GM18526 (cell line): Measurements from ENCODE around the gene C2.

Experiments
- POLR2A ChIP-seq: IDR thresholded peaks from 3 replicates; pipeline ENCODE4 v1.6.1; 2011; ENCODE audit not compliant: insufficient read length; ENCODE audit errors: extremely low read depth

C2 gene

GRCh38 chr6:31961616-31962015, 34.1 kb downstream of the C2 start:
- TF ChIP-seq POLR2A = no peak

- TF ChIP-seq POLR2A = no peak
These were observed 36.4 kb downstream of the C2 start for GRCh38 chr6:31963921-31964320.

DNA sequence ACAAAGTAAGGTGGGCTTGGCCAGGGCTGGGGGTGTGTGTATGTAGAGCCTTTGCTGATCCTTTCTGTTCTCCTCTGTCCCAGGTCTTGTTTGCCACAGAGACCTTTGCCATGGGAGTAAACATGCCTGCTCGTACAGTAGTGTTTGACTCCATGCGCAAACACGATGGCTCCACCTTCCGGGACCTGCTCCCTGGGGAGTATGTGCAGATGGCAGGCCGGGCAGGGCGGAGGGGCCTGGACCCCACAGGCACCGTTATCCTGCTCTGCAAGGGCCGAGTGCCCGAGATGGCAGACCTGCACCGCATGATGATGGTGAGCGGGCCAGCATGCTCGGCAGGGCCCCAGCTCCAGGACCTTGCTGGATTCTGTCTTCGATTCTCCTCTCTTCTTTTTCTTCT, 38.2 kb downstream of the C2 start:
- no peak for TF ChIP-seq POLR2A

GRCh38 chr6:31966506-31966905, 39.0 kb downstream of the C2 start:
- TF ChIP-seq POLR2A = no peak

DNA sequence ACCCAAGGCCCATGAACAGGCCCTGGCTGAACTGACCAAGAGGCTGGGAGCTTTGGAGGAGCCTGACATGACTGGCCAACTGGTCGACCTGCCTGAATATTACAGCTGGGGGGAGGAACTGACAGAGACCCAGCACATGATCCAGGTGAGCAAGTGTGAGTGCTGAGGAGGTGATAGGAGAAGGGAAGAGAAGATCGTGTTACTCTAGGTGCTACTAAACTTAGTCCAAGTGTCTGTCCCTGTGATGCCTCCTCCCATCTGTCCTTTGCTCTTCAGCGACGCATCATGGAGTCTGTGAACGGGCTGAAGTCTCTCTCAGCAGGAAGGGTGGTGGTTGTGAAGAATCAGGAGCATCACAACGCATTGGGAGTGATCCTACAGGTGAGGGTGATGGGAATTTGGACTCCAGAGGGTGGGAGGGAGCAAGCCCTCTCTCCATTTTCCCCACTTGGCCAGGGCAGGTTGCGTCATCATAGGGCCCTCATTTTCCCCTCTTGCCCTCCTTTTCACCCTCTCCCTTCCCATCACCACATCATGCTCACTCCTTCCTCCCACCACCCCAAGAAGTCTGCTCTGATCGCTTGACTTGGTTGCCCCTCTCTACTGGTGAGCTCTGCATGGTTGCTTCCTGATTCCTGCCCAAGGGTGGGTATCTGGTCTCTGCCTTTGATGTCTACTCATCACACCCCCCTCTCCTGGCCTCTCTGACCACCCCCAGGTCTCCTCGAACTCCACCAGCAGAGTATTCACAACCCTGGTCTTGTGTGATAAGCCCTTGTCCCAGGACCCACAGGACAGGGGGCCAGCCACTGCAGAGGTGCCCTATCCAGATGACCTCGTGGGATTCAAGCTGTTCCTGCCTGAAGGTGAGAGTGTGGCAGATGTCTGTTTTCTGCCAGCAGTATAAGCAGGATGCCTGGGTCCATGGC, 39.7 kb downstream of the C2 start:
- no peak for TF ChIP-seq POLR2A

DNA sequence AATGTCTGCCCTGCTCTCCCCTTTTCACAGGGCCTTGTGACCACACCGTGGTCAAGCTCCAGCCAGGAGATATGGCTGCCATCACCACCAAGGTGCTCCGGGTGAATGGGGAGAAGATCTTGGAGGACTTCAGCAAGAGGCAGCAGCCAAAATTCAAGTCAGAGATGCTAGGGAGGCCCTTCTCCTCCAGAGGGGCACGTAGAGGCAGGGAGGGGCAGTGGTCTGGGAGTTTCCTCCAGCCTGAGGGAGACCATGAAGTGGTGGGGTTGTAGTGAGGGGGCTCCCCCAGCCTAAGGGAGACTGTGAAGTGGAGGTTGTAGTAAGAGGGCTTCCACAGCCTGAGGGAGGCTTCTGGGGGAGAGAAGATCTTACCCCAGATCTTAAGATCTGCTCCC, 40.4 kb downstream of the C2 start:
- TF ChIP-seq POLR2A = no peak

DNA sequence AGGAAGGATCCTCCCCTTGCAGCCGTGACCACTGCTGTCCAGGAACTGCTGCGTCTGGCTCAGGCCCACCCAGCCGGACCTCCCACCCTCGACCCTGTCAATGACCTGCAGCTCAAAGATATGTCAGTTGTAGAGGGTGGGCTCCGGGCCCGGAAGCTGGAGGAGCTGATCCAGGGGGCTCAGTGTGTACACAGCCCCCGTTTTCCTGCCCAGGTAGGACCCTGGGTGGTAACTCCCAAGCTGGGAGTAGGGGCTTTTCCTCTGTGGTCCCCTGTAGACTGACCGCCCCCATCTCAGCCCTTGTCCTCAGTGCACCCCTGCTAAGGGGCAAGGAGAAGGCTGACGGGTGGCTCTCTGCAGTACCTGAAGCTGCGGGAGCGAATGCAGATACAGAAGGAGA, 40.8 kb downstream of the C2 start:
- no peak for TF ChIP-seq POLR2A

DNA sequence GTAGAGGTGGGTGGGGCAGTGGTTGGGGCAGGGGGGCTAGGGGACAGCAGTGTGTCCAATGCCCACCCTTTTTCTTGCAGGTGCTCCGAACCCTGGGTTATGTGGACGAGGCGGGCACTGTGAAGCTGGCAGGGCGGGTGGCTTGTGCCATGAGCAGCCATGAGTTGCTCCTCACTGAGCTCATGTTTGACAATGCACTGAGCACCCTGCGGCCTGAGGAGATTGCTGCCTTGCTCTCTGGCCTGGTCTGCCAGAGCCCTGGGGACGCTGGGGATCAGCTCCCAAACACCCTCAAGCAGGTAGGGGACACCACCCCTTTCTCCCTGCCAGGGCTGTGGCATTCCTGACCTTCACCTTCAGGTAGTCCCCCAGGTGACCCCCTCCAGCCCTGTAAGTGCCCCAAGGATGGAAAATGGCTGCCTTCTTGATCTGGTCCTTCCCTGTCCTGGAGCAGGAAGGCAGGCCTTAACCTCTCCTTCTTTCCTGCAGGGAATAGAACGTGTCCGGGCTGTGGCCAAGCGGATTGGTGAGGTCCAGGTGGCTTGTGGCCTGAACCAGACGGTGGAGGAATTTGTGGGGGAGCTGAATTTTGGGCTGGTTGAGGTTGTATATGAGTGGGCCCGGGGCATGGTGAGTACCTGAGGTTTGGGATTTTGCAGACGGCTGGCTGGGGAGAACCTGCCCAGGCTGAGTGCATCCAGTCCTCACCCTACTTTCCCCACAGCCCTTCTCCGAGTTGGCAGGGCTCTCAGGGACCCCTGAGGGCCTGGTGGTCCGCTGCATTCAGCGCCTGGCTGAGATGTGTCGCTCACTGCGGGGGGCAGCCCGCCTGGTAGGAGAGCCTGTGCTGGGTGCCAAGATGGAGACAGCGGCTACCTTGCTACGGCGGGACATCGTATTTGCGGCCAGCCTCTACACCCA, 41.5 kb downstream of the C2 start:
- no peak for TF ChIP-seq POLR2A

GRCh38 chr6:31969712-31970603, 42.4 kb downstream of the C2 start:
- TF ChIP-seq POLR2A = no peak

DNA sequence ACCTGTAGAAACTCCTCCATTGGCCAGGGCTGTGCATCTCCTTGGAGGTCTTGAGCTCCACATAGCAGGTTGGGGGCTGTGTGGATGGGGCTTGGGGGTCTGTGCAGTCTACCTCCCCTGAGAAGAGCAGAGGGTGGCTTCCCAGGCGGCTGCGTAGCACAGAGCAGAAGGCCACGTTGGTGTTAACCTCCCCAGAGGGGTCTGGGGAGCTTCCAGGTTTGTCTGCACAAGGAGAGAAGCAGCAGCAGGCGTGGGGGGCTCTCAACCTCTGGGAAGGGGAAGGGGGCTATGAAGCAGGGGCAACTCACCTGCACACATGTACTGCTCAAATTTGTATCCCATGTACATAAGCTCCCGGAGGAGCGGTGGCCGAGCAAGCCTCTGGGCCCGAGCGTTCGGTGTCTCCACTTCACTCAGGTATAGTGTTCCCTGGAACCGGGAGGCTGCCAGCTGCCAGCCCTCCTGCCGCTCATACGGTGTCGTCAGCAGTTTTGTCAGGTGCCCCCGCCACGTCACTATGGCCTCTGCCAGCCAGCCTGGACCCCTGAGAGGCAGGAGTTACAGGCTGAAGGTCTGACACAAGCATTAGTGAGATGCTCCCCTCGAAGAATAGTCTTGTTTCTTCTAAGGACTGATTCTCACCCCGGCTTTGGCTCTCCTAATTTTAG, 43.2 kb downstream of the C2 start:
- no peak for TF ChIP-seq POLR2A

DNA sequence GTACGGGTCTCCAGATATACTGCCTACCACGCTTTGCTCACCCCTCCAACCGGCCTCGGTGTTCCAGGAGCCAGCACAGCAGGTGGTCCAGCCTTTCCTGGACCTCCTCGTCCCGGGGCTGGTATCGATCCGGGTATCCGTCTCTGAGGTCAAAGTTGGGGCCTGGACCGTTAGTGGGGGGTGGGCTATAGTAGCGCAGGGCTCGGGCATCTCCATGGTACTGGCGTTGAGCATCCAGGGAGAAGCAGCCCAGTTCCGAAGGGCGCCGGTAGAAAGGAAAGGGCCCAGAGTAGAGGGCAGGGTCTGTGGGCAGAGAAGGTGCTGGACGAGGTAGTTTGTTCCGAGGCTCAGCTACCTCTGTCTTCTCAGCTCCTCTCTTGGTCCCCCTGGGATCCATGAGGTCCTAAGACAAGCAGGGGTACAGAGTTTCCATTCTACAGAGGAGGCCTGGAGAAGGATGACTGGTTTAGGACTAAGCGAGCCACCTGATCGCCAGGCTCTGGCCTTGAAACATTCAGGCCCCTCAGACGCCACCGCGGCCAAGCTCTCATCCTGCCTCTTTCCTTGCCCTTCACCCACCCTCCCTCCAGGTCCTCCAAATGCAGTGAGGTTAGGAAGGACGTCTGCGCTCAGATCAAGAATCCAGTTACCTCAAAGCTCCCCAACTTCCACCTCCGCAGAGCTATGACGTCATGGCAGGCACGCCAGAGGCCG, 43.9 kb downstream of the C2 start:
- no peak for TF ChIP-seq POLR2A

- TF ChIP-seq POLR2A = peak; percentile 57
These were observed 44.6 kb downstream of the C2 start, which contains the start of gene DXO for GRCh38 chr6:31971993-31972708. Gene DXO, minus strand, starts transcription at chr6:31972138. Its CDS starts 463 bp downstream, at chr6:31971675.

DNA sequence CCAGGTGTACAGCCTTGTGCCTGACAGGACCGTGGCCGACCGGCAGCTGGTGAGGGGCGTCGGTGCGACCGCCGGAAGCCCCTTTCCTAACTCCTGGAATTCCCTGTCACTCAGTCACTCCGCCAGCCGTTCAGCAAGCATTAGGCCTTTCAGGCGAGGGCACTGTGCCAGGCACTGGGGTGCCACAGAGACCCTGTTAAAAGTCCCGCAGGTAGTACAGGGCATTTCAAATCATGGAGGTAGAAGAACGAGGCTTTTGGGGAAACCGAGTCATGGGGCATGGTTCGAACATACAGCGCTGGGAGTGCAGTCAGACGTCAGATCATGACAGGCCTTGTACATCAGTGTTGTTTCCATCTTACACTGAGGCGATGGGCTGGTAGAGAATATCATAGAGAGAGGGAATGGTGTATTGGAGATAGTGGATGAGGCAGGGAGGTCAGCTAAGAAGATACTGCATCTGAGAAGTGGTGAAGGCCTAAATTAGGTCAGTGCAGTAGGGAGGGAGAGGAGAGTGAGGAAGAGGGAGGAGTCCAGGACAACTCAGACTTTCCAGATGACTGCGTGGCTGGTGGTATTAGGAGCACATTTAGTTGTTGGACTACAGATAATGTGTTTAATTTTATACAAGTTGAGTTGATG, 45.3 kb downstream of the C2 start:
- TF ChIP-seq POLR2A = no peak
